Stimulated activated CD8-positive, alpha-beta memory T cell treated with anti-CD3 and anti-CD28 coated beads, Interleukin-15, amount 100 ng/mL, for 48 hours (primary cell): ENCODE measurements around the gene TRAF3.
"Not testable (repeated sequence)": the region's sequence is repeated elsewhere in the genome, so short reads cannot be mapped to it uniquely, and the experiment has no call there.

Source experiments
- DNase-seq, 2 donors: peaks; one replicate each; pipeline ENCODE4 v3.0.0-alpha.2; 2020; ENCODE audit warnings: low read depth in 2 of 2

The TRAF3 gene

DNA sequence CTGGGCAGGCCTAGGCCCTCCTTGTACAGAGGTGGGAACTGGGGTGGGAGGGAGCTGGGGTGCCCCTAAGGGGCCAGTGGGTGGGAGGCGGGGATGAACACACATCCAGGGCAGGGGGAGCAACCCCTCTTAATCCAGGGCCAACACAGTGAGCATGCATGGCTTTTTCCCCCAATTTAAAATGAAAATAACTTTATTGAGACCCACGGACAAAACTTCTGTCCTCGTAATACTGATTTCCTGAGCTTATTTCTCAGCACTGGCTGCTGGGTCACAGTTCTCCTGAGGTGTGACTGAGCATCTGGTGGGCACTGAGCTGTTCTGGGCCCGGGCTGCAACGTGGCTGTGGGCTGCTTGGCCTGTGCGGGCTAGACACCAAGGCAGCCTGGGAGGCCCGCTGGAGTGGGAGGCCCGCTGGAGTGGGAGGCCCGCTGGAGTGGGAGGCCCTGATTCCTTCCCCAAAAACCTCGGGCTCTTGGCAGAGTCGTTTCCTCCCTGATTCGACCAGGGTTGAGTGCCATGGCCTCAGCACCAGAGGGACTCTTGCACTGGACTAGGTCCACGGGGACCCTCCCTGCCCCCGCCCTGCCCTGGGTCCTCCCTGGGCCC is 24.9 kb upstream of the TRAF3 start:
- no peak for DNase-seq

DNA sequence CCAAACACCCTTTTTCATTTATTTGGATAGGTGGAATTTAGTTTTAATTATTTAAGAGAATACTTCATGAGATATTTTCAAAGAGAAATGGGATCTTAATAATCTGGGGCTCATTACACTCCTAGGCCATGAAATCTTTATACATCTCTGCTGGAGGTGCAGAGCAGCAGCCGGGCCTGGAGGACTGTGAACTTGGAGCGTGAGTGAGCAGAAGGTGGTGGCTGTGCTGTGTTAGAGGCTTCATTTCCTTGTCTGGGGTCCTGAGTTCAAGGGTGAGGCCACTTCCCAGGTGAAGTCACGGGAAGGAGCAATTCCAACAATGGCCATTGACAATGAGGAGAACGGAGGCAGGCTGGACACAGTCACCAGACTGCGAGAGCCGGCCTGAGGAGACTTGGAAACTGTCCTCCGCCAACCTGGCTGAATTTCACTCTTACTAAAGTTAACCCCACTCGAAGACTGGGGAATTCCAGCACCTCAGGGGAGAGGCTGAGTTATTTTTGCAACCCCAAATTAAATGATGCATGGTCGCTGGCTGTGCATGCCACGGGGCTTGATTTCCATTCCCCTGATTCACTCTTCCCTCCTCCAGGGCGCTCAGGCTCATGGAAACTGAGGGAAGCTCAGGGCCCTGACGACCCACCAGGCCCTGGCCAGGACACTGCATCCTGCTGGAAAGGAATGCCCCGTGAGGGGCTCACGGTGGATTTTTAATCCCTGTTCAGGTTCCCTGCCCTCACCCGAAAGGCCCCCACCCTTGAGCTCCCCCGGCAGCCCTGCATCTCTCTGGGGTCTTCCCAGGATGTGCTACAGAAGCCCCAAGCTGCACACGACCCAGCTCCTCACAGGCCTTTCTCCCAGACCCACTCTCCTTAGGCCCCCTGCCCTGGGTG is 22.6 kb upstream of the TRAF3 start:
- DNase-seq: no peak

DNA sequence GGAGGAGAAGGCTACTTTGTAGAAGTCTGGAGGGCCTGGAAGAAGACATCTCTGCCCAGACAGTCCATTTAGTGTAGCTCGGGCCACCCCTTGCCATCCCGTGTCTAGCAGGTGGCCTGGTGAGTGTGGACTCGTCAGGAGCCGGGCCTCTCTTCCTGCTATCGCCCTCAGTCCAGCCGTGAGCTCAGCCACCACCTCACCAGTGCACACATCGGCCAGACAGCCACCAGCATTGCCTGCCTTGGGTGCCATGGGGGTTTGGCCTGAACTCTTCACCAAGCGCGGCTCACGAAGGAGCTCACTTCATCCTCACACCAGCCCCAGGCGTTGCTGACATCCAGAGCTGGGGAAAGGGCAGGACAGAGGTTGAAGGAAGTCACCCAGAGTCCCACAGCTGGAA is 19.6 kb upstream of the TRAF3 start:
- no peak for DNase-seq

DNA sequence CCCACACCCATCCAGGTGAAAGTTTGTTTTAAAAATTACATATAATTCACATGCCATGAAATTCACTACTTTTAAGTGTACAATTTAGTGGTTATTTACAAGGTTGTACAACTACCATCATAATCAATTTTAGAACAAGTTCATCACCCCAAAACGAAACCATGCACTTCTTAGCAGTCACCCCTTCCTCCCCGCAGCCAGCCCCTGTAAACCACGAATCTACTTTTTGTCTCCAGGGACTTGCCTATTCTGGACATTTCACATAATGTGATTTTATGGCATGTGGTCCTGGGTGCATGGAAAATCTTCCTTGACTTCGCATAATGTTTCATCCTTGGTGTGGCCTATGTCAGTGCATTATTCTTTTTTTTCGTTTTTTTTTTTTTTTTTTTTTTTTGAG is 19.2 kb upstream of the TRAF3 start:
- DNase-seq: no peak

DNA sequence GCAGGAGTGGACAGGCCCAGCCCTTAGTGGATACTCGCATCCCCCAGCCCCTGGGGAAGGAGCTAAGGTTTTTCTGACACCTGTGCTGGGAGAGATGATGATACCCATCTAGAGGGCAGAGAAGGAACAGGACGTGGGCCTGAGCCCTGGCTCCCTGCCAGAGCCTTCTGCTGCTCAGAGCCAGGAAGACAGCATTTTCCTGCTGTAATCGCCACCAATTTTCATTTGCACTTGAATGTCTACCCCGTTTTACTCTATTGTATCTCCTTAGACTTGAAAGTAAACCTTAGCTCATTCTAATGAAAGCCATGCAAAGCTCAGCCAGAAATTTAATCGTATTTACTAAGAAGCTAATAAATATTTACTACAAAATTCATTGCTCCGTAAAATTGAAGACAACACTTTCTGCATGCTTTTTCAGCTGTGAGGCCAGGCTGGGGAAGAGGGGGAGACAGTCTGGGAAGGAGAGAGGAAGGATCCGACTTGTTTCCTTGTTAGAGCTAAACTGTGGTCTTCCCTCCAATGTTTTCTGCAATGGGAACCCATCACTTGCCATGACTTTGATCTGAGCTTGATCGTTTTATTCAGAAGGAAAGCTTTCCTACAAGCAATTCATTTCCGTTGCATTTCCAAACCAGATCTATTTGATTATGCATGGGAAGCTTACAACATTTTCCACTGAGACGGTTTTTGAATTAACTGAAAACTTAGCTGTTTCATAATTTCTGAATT is 17.6 kb upstream of the TRAF3 start:
- DNase-seq: no peak

DNA sequence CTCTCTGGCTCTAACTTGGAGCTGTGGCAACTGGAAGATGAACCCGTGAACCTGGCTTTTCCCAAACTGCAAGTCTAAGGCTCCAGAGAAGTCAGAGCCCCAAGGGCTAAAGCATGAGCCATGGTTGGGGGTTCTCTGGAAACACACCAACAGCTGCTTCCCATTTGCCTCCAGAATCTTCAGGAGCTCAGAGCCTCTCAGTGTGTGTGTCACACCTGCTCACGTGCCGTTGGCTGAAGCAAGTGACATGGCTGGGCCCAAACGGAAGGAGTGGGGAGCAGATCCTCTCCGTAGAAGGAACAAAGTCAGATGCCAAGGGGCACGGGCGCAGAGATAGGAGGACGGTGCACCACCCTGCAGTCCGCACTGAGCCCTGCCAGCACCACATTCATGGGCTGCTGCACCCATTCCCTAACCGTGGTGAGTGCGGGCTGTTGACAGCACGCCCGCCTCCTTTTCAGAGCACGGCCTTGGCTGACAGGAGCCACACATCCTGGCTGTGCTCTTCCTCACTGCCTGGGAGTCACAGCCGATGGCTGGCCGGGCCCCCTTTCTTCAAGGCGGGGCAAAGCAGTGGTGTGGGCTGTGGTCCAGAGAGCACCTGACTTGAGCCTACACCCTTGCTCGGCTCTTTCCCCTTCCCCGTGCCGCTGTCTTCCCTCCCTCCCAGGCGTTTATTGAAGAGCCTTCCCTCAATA is 16.6 kb upstream of the TRAF3 start:
- DNase-seq: no peak

DNA sequence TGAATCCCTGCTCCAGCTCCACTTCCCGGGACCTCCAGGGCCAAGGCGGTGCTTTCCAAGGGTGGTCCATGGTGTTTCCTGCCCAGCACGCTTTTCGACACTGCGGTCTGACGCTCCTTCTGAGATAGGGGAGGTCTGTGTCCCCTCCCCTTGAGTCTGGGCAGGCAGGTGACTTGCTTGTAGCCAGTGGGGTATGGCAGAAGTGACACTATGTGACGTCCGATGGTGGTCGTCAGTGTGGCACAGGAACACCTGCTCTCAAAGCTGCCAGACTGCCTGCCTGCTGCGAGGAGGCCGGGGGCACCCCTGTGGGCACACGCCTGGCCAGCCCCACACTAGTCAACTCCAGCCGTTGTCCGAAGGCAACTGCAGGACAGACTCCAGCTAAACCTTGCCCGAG is 16.0 kb upstream of the TRAF3 start:
- DNase-seq: no peak

DNA sequence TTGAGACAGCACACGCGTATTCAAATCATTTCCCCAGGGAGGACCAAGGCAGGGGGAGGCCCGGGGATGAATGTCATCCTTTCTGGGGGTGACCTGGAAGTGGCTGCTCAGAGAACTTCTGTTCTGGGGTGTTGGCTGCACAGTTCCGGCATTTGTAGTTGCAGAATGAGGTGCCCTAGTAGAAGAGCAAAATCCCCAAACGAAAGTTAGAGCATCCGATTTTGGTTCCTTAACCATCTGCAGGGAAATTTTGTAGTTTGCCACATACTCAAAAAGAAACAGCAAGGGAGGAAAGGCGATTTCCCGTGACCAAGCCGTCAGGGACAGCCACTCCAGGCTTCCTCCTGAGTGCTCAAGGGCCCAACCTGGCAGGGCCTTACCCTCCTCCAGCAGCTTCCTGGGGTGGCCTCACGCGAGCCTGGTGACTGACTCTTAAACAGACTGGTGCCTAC is 13.0 kb upstream of the TRAF3 start:
- DNase-seq: no peak

DNA sequence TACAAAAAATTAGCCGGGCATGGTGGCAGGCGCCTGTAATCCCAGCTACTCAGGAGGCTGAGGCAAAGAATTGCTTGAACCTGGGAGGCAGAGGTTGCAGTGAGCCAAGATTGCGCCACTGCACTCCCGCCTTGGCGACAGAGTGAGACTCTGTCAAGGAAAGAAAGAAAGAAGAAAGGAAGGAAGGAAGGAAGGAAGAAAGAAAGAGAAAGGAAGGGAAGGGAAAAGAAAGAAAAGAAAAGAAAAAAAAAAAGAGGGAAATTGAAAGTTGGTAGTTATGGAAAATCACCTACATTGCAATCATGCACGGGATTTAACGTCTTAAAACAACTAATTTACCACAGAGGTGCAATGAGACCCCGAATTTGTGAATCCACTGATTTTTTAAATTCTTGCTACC is 11.5 kb upstream of the TRAF3 start:
- not testable (repeated sequence) for DNase-seq

DNA sequence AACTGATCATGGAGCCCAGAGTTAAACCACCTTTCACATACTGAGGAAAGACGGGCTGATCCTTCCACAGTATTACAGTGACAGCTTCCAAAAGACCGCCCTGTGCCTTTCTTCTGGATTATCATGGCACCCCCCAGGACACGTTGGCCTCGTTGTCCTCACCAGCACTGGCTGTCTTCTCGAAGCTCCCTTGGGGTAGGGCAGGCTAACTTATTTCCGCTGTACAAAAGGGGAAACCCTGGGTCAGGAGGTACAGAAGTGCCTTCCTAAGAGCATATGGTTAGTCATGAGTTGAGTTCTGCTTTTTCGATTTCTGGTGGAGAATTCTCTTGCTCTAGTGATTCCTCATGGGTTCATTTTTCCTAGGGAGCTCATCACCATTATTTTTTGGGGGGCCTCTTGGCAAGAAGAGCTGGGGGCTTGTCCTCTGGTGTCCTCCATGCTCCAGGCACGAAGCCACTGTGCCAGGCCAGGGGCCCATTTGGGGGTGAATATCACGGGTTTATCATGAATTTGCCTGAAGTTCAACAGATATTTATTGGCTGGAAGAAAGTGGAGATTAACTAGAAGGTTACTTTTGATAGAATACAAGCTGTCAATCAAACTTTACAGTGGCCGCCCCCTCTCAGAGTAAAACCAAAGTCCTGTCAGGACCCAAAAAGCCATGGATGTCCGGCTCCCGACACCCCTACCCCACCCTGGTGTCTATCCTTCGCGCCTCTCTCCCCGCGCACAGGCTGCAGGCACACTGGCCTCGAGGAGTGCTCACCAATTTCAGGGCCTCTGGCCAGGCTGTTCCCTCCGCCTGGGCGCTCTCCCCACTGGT is 8.8 kb upstream of the TRAF3 start:
- DNase-seq: no peak

DNA sequence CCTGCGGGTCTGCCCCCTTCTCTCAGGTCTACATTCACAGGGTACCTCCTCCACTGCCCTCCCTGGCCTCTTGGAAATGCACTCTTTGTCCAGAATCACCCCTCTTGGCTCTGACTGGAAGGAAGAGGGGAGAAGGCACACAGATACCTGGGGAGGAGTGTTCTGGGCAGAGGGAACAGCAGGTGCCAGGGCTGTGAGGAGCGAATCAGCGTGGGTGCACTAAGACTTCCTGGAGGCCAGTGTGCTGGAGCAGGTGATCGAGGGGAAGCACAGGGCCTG is 8.3 kb upstream of the TRAF3 start:
- DNase-seq: no peak

DNA sequence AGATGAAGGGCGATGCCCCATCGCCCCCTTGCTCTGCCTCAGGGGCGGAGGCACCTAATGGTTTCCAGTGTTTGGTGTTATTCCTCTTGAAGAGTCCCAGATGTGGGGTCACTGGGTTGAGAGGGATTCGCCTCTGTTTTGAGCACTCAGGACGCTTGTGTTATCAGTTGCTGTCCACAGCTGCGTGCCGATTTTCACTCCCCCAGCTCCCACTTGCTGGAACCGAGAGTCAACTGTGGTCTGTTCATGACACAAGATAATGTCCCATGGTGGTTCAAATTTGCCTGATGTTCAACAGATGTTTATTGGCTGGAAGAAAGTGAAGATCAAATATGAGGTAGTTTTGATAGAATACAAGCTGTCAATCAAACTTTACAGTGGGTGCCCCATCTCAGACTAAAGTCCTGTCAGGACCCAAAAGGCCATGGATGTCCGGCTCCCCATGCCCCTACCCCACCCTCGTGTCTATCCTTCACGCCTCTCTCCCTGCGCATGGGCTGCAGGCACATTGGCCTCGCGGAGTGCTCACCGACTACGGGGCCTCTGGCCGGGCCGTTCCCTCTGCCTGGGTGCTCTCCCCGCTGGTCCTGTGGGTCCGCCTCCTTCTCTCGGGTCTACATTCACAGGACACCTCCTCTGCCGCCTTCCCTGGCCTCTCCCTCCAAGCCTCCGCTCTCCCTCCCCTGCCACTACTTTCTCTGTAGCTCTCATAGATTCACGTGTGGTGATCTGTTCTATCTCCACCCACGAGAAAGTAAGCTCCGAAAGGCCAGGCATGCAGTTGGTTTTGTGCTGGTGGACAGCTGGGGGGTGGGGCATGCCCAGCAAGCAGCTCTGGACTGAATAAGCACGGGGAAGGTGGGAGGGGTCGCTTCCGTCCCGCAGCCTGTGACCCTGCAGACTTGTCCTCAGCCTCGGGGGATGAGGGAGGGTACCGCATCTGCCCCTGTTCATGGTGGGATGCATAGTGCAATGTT is 6.8 kb upstream of the TRAF3 start:
- no peak for DNase-seq

DNA sequence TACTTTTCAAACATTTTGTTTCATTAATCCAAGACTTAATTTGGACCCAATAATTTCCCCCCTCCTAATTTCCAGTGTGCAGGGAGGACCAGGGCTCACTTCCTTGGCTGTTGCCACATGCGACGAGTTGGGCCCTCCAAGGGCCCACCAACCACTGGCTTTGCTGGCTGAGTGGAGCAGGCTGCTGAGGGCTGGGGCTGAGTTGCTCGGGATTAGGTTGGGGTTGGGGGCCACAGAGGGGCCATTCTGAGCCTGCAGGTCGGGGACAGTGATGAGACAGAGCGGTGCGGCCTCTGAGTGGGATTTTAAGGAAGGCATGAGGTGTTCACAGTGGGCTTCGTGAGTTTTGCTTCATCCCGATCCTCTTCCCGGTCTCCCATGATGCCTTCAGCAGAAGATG is 6.1 kb upstream of the TRAF3 start:
- no peak for DNase-seq

DNA sequence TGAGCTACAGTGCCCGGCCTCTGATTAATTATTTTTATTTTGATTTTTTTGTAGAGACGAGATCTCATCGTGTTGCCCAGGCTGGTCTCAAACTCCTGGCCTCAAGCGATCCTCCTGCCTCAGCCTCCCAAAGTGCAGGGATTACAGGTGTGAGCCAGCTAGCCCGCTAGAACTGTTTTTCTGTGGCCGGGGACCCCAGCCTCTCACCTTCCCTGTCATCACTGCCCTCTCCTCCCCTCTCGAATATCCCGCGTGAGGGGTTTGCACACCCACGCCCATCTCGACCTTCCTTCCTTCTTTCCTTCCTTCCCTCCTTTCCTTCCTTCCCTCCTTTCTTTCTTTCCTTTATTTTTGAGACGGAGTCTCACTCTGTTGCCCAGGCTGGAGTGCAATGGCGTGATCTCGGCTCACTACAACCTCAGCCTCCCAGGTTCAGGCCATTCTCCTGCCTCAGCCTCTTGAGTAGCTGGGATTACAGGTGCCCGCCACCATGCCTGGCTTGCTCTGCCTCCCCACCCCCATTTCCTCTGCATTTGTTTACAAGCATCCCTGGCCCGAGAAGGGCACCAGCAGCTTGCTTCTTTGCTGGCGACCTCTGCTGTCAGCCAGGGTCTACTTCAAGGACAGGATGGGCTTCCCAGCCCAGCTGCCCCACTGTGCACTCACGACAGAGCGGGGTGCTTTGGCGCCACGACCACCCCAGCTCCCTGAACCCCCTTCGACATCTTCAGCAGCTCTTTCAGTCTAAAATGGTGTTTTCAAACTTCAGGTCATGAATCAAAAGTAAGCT is 4.3 kb upstream of the TRAF3 start:
- no peak for DNase-seq

DNA sequence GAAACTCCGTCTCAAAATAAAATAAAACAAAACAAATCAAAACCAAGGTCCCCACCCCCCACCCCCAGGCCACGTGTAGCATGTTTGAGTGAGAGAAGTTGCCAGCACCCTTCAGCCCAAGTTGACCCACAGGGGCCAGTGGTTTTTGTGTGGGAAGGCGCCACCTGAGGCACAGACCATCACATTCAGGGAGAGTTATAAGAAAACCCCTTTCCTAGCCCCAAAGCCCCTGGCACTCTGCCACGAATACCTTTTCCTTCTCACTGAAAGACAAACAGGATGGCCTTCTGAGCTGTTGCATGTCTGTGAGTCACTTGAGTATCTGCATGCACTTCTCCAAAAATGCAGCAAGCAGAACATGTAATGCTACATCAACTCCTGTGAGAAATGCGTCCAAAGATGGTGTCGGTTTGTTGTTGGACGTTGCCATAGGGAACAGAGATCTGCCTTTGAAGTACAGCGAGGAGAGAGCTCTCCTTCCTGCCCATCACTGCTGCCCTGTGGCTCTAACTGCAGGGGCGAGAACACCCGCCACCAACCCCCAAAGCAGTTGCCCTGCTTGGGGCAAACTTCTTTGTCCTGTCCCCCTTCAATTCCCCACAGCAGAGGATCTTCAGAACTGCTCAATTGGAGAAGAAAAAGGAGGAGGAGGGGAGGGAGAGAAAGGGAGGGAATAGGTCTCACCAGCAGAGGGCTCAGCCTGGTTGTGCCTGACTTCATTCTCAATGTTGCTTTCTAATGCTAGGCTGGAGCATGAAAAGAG is 2.7 kb upstream of the TRAF3 start:
- DNase-seq: peak in 1 of 2 donors; percentile 34

DNA sequence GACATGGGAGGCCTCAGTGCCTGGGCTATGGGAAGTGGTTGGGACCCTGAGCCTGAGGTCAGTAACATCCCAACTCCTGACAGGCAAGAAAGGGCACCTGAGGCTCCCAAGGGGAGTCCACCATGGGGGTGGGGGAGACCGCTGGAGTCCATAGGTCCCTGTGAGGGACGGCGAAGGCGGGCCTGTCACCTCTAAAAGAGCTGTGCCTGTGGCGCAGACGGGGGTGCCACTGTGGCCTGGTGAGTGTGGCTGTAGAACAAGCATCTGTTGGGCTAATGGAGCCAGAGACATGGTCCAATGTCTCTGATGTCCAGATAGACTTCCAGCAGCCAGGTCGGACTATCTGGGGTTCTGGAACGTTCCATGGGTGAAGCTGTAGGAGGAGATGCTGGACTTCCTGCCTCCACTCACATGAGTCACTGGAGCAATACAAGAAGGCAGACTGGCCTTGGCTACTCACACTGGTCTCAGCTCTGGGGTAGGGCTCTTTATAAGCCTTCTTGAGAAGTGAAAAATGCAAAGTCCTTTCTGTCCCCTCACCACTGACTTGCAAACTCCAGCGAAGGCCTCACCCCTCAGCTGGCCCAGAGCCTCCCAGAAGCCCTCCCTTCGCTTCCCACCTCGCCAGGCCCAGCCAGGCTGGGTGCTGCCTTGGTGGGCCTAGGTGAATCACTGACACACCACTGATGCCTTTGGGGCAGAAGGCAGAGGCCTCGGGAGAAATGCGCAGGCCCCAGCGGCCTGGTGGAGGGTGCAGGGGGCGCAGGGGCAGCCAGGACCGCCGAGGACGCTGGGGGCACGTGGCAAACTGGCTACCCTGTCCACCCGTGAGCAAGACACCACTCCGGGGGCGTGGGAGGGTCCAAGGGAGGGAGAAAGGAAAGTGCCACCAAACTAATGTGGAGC is 1.1 kb upstream of the TRAF3 start:
- no peak for DNase-seq

DNA sequence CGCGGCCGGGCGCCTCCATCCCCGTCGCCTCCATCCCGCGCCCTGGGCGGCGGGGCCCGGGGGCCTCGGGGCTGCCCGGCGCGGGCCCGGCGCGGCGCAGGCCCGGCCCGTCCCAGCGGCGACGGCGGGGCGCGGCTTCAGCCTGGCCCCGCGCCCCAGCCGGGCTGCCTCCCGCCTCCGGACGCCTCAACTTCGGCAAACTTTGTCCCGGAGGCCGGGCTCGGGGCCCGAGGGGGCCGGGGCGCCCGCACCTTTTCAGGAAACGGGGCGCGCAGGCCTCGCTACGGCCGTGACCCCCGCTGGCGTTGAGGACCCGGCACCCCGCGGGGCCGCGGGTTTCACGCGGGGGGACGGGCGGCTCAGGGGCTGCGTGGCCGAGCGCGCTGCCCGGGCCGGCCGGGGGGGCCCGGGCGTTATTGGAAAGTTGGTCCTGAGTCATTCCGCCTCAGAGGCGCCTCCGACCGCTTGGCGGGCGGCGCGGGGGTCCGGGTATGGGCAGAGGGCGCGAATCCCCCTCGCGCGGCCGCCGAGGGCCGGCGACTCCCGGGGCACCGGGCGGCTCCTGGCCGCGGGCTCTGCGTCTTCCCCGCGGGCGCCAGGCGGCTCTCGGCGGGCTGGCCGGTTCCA is 575 bp downstream of the TRAF3 start:
- DNase-seq: no peak
